GM12874 (cell line): ENCODE measurements around the gene TMEM132A.

ENCODE experiments used
- CTCF ChIP-seq: IDR thresholded peaks from 2 replicates; pipeline ENCODE4 v1.5.1; 2011; ENCODE audit warnings: low read depth, mild to moderate bottlenecking, control low read depth, low read length, moderate library complexity; ENCODE audit not compliant: insufficient read depth

Gene TMEM132A

GRCh38 chr11:60919320-60919719 lies 4.9 kb upstream of the TMEM132A start:
- TF ChIP-seq CTCF: no peak

- no peak for TF ChIP-seq CTCF
These were observed 4.3 kb upstream of the TMEM132A start for GRCh38 chr11:60919956-60920355.

- no peak for TF ChIP-seq CTCF
These were observed 3.0 kb upstream of the TMEM132A start for GRCh38 chr11:60921259-60921658.

GRCh38 chr11:60921777-60922335 lies 2.4 kb upstream of the TMEM132A start:
- TF ChIP-seq CTCF: no peak

GRCh38 chr11:60922906-60923305 lies 1.4 kb upstream of the TMEM132A start:
- no peak for TF ChIP-seq CTCF

GRCh38 chr11:60923326-60923725 lies 934 bp upstream of the TMEM132A start:
- TF ChIP-seq CTCF: no peak

GRCh38 chr11:60923800-60924109 lies 505 bp upstream of the TMEM132A start:
- no peak for TF ChIP-seq CTCF
